Endothelial cell of umbilical vein (primary cell): ENCODE measurements around the gene NUDT13.

Experiments used
- CTCF ChIP-seq, 2 donors: IDR thresholded peaks; 1 replicate in 1 of 2; 2 replicates in 1 of 2; pipeline ENCODE4 v1.5.1; 2011; ENCODE audit warnings: low read length in 2 of 2, mild to moderate bottlenecking in 2 of 2, moderate library complexity in 2 of 2, control low read depth in 1 of 2, inconsistent platforms in 1 of 2, low read depth in 1 of 2; ENCODE audit not compliant: insufficient read depth in 1 of 2; ENCODE audit errors: extremely low read depth in 1 of 2
- EZH2 ChIP-seq: IDR thresholded peaks from 2 replicates; pipeline ENCODE4 v1.6.1; 2012; ENCODE audit warnings: borderline replicate concordance, low read depth, mild to moderate bottlenecking, moderate library complexity, low read length, inconsistent platforms; ENCODE audit not compliant: severe bottlenecking
- JUN ChIP-seq: IDR thresholded peaks from 2 replicates; pipeline ENCODE4 v1.6.1; 2011; ENCODE audit warnings: borderline replicate concordance, low read depth; ENCODE audit not compliant: insufficient read length, insufficient read depth
- MAX ChIP-seq: IDR thresholded peaks from 2 replicates; pipeline ENCODE4 v1.6.1; 2011; ENCODE audit not compliant: insufficient read depth, insufficient read length
- POLR2A ChIP-seq: IDR thresholded peaks from 2 replicates; pipeline ENCODE4 v1.6.1; 2012; ENCODE audit warnings: low read depth, mild to moderate bottlenecking, control low read depth, low read length
- POLR2AphosphoS5 ChIP-seq: IDR thresholded peaks from 2 replicates; pipeline ENCODE4 v1.6.1; 2012; ENCODE audit warnings: low read depth, mild to moderate bottlenecking, control low read depth, low read length, moderate library complexity; ENCODE audit not compliant: insufficient read depth

- TF ChIP-seq CTCF (IDR thresholded peaks at IDR 0.05; ENCODE audit: extremely low read depth in 1 of 2, insufficient read depth in 1 of 2, low read depth in 1 of 2, low read length in 2 of 2) (no peak), EZH2 (no peak), JUN (no peak), MAX (no peak), POLR2A (no peak), POLR2AphosphoS5 (no peak)
Measured at GRCh38 chr10:73084209-73084608, 26.0 kb upstream of the NUDT13 start.
